Measurements from ENCODE around the gene MAGEA8.
"Not testable (repeated sequence)": the region's sequence is repeated elsewhere in the genome, so short reads cannot be mapped to it uniquely, and the experiment has no call there.

MAGEA8 gene

DNA sequence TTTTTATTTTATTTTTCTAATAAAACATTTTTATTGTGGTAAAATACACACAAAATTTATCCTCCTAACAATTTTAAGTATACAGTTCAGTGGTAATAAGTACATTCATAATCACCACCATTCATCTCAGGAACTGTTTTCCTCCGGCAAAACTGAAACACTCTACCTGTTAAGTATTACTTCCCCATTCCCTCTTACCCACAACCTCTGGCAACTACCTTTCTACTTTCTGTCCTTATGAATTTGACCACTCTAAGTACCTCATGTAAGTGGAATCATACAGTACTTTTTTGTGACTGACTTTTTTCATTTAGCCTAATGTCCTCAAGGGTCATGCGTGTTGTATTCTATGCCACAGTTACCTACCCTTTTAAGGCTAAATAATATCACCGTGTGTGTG lies 27.3 kb downstream of the MAGEA8 start:
- DNase-seq, result no peak

DNA sequence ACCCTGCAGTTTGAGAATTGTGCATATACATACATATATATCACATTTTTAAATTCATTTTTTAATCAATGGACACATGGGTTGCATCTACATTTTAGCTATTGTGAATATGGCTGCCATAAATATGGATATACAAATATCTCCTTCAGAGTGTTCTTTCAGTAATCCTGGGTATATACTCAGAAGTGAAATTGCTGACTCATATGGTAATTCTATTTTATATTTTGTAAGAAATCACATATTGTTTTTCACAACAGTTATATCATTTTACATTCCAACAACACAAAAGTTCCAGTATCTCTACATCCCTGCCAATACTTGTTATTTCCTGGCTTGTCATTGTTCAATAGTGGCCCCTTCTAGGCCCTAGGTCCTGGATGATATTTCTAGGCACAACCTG lies 27.7 kb downstream of the MAGEA8 start:
- no peak for DNase-seq

DNA sequence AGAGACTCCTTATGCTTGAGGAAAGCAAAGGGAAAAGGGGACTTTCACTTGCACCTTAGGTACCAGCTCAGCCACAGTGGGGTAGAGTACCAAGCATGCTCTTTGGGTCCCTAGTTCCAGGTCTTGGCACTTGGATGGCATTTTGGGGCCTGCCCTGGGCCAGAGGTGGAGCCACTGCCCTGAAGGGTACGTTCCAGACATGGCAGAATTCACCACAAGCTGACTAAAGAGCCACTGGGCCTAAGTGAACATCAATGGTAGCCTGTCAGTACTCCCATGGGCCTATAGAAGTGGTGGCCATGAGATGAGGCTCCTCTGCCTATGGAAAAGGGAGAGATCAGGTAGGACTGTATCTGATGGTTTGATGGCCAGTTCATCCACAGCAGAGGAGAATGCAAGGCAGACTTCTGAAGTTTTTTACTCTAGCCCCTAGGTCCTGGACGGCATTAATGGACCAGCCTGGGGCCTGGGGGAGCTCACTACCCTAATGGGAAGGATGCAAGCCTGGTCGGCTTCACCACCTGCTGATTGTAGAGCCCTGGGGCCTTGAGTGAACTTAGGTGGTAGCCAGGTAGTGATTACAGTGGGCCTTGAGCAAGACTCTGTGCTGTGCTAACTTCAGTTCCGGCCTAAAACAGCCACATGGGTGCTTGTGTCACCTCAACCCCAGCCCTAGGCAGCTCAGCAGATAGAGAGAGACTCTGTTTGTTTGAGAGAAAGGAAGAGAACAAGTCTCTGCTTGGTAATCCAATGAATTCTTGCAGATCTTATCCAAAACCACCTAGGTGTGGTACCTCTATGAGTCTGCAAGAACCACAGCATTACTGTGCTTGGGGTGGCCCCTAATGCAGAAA lies 28.6 kb downstream of the MAGEA8 start:
- no peak for DNase-seq

GRCh38 chrX:149910178-149910695 lies 29.3 kb downstream of the MAGEA8 start:
- no peak for DNase-seq

- DNase-seq, result no peak
Observed at GRCh38 chrX:149916745-149917392, 35.9 kb downstream of the MAGEA8 start.

- DNase-seq, result not testable (repeated sequence)
Observed at GRCh38 chrX:149923836-149924235, 42.9 kb downstream of the MAGEA8 start.

- DNase-seq, result not testable (repeated sequence)
Observed at GRCh38 chrX:149924434-149924833, 43.5 kb downstream of the MAGEA8 start.

GRCh38 chrX:149927245-149927963 lies 46.4 kb downstream of the MAGEA8 start:
- DNase-seq, result not testable (repeated sequence)

GRCh38 chrX:149927964-149928258 lies 46.9 kb downstream of the MAGEA8 start:
- DNase-seq, result not testable (repeated sequence)

- not testable (repeated sequence) for DNase-seq
Observed at GRCh38 chrX:149928635-149929034, 47.7 kb downstream of the MAGEA8 start.

DNA sequence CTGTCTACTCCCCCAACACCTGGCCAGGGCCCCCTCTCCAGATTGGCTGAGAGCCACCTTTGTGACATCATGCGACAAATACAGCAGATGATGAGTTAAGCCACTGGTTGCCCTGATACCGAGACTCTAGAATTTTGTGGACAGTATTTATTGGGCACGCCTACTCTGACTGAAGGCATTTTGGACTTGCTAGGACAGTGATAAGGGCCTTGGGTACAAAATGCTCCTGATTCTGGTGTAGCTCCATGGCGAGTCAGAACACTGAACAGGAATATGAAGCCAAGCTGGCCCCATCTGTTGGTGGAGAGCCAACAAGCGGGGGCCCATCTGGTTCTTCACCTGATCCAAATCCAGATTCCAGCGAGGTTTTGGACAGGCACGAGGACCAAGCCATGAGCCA lies 48.4 kb downstream of the MAGEA8 start, which contains the start of gene HSFX4:
Gene HSFX4, plus strand, starts transcription at position 174 of the 400 bp plus-strand sequence. Its CDS starts 72 bp downstream, at position 246.
- not testable (repeated sequence) for DNase-seq

GRCh38 chrX:149931355-149931754 lies 50.4 kb downstream of the MAGEA8 start:
- not testable (repeated sequence) for DNase-seq

DNA sequence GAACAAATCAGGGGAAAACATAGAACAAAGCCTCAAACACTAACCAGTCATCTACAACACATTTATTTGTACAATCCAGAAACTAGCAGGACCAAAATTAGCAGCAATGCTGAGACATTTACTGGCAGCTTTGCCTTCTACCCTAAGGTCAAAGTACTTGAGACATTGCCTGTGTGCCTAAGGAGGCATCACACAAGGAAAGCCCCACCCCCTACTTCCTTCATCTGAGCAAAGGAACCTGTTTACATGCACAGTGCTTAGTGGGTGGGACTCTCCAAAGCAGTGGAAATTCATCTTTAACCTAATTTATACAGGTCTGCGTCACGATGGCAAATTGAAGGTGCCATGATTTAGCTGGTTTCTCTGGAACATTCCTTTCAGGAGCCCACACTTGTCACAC lies 51.2 kb downstream of the MAGEA8 start:
- not testable (repeated sequence) for DNase-seq

GRCh38 chrX:149932970-149933369 lies 52.0 kb downstream of the MAGEA8 start:
- DNase-seq, result not testable (repeated sequence)

DNA sequence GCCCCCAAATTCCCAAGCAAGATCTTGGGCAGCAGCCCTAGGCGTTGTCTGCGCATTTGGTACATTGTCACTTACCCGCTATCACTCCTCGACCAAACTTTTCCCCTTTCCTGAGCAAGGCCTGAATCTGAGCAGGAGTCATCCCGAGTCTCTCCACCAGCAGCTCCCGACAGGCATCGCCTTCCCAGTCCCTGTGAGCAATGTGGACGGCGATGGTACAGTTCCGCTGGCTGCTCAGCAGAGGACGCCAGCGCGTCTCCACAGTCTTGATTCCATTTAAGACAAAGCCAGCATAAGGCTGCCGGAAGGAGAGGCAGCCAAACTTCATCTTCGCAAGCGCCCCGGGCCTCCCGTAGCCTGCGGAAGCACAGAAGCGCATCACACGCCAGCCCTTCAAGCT lies 52.6 kb downstream of the MAGEA8 start:
- not testable (repeated sequence) for DNase-seq
